Peyer's patch (tissue), 4 donors: ENCODE results near the gene CARNS1.

Source experiments
- CTCF ChIP-seq, 6 experiments: fragments of 450-650 bp in 4 of 6; fragments of 200-600 bp in 2 of 6; sonication (generic) in 1 of 6; IDR thresholded peaks; one replicate each; pipeline ENCODE4 v1.5.1; 2017 to 2019; ENCODE audit warnings: antibody characterized with exemption in 6 of 6, mild to moderate bottlenecking in 3 of 6, moderate library complexity in 1 of 6
- POLR2A ChIP-seq, 2 donors: fragments of 450-650 bp; IDR thresholded peaks; one replicate each; pipeline ENCODE4 v1.5.1; 2017; ENCODE audit warnings: antibody characterized with exemption in 2 of 2, mild to moderate bottlenecking in 2 of 2, moderate library complexity in 2 of 2

- TF ChIP-seq CTCF (IDR thresholded peaks at IDR 0.05) (no peak), POLR2A (IDR thresholded peaks at IDR 0.05) (no peak)
Observed at GRCh38 chr11:67371911-67372320, 43.6 kb upstream of the CARNS1 start.
